HL-60 (cell line): ENCODE data around the gene CACNA1C.

Experiments used
- CTCF ChIP-seq: IDR thresholded peaks from one replicate; pipeline ENCODE4 v1.5.1; 2011; ENCODE audit warnings: low read length, control low read depth, inconsistent platforms; ENCODE audit not compliant: insufficient read depth
- GABPA ChIP-seq: IDR thresholded peaks from 2 replicates; pipeline ENCODE4 v1.6.1; 2012; ENCODE audit warnings: low read depth
- POLR2AphosphoS5 ChIP-seq: IDR thresholded peaks from 2 replicates; pipeline ENCODE4 v1.6.1; 2012; ENCODE audit warnings: low read depth
- REST ChIP-seq: IDR thresholded peaks from 2 replicates; pipeline ENCODE4 v1.6.1; 2012; ENCODE audit warnings: low read depth; ENCODE audit not compliant: insufficient replicate concordance
- SPI1 ChIP-seq: IDR thresholded peaks from 2 replicates; pipeline ENCODE4 v1.6.1; 2012; ENCODE audit warnings: low read depth, mild to moderate bottlenecking, borderline replicate concordance

DNA sequence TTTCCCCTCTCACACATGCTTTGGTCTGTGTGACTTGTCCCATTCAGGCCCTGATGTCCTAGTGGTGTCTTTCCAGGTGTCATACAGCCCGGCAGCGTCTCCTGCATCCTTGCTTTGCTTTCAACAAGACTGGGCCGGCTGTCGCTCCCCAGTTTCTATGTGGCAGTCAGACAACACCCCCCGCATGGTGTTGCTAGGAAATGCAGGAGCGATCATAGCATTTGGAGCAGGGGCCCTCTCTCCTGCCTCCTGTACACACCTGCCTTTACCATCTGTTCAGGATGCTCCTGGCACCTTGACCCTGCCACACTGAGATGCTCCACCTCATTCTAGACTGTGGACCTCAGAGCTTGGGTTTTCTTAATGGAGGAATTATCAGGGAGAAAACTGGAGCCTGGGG lies 29.5 kb downstream of the CACNA1C start:
- TF ChIP-seq CTCF (no peak), POLR2AphosphoS5 (no peak), GABPA (no peak), REST (no peak), SPI1 (no peak)
